AG10803 (cell line): ENCODE measurements around the gene SEC24C.
"Not testable (repeated sequence)": the region's sequence is repeated elsewhere in the genome, so short reads cannot be mapped to it uniquely, and the experiment has no call there.

Source experiments
- DNase-seq: peaks from one replicate; pipeline ENCODE4 v3.0.0; 2010; ENCODE audit warnings: low read depth
- H3K4me3 ChIP-seq: 2 replicates; pipeline ENCODE4 v1.5.1; 2011; ENCODE audit warnings: mild to moderate bottlenecking, low read length, control low read depth
- CTCF ChIP-seq: conservative IDR thresholded peaks from 2 replicates; pipeline ENCODE4 v1.5.1; 2011; ENCODE audit warnings: mild to moderate bottlenecking, low read length, control low read depth, inconsistent platforms

The SEC24C gene

GRCh38 chr10:73781548-73781878 is 37.3 kb downstream of the SEC24C start:
- peak overlapping the region; percentile 88 for H3K4me3 ChIP-seq
- DNase-seq = no peak
- TF ChIP-seq CTCF = no peak

GRCh38 chr10:73781879-73782748 is 37.9 kb downstream of the SEC24C start, which contains the start of gene CHCHD1:
TSS of gene CHCHD1 (plus strand) at chr10:73782048. CDS start at chr10:73782076, 28 bp downstream.
- TF ChIP-seq CTCF = no peak
- peak within 1 kb of the TSS; percentile 88 for H3K4me3 ChIP-seq

GRCh38 chr10:73782749-73783085 is 38.5 kb downstream of the SEC24C start:
- no peak for DNase-seq
- H3K4me3 ChIP-seq = peak overlapping the region; percentile 88
- TF ChIP-seq CTCF = no peak

More at GRCh38 chr10:73781879-73782748, 37.9 kb downstream of the SEC24C start, which contains the start of gene CHCHD1:
- peak; percentile 83 for DNase-seq

GRCh38 chr10:73785211-73785720 is 41.1 kb downstream of the SEC24C start, which contains the start of gene ZSWIM8:
TSS of gene ZSWIM8 (plus strand) at chr10:73785606. CDS start at chr10:73785879, 273 bp downstream.
- DNase-seq = peak; percentile 96
- peak; percentile 11; the same call in 1 of the 2 replicates for TF ChIP-seq CTCF
- H3K4me3 ChIP-seq = peak within 1 kb of the TSS; percentile 91

- no peak for TF ChIP-seq CTCF
- DNase-seq = peak; percentile 50
- H3K4me3 ChIP-seq = peak overlapping the region; percentile 91
Observed at GRCh38 chr10:73785721-73786511, 41.7 kb downstream of the SEC24C start.

GRCh38 chr10:73786512-73786885 is 42.3 kb downstream of the SEC24C start:
- H3K4me3 ChIP-seq = peak overlapping the region; percentile 91
- no peak for DNase-seq
- 0 out of 2 replicates have a peak, but pooled peaks have one; percentile 10 for TF ChIP-seq CTCF

GRCh38 chr10:73787031-73787800 is 43.0 kb downstream of the SEC24C start:
- H3K4me3 ChIP-seq = peak overlapping the region; percentile 26; the same call in 1 of the 2 replicates
- DNase-seq = not testable (repeated sequence)
